Measurements from ENCODE around the gene SLC25A20. TPM values are rescaled to one million over a fixed set of nuclear protein-coding genes. Genes with fewer than 3 reads are reported as not detected.

The SLC25A20 gene
- total and polyA plus RNA-seq, 11 donors, result 44.6 to 176 (median 65.7) TPM

GRCh38 chr3:48847504-48848423, 50.9 kb downstream of the SLC25A20 start, which contains the start of gene PRKAR2A:
TSS of gene PRKAR2A (minus strand) at chr3:48847874. CDS start at chr3:48847596, 278 bp downstream.
- H3K27ac ChIP-seq, result peak within 1 kb of the TSS; percentile 91 to 99 (median 95)
- peaks cover 0 to 2% (median 0%) of the 10 kb centered on the region in 9 donors for H3K36me3 ChIP-seq
- WGBS, 4 donors, result 1 to 4% (median 2%) methylated on average over 18 to 81 of the region's 81 CpGs
- H3K9me3 ChIP-seq, result no peaks in the 10 kb centered on the region
- no peak for TF ChIP-seq CTCF (IDR thresholded peaks at IDR 0.05)
- TF ChIP-seq POLR2A (IDR thresholded peaks at IDR 0.05), result peak; percentile 20 to 90
- intact Hi-C loops (cut with DNase I), result loop anchor here in 3 of 10 donors (2.0 to 5.0 kb wide), 5 partner anchors 49 to 160 kb away; partner anchors contain the start of genes ARIH2 (in 1 of the 3), NCKIPSD (in 1 of the 3) and SLC25A20 (in 1 of the 3)
- DNase-seq (peak; percentile 90 to 95 (median 93)), ATAC-seq (peak; percentile 88 to 97 (median 96))
- peaks cover 10 to 30% (median 20%) of the 10 kb centered on the region in 12 donors for H3K4me1 ChIP-seq
- H3K27me3 ChIP-seq, result no peaks in the 10 kb centered on the region
- peak within 1 kb of the TSS; percentile 65 to 94 (median 84) for H3K4me3 ChIP-seq

GRCh38 chr3:48847053-48847503, 51.6 kb downstream of the SLC25A20 start:
- Histone ChIP-seq H3K36me3 (no peaks in the 10 kb centered on the region), H3K4me1 (peaks cover 10 to 30% (median 20%) of the 10 kb centered on the region in 12 donors), H3K27me3 (no peaks in the 10 kb centered on the region), H3K9me3 (no peaks in the 10 kb centered on the region), H3K4me3 (peak overlapping the region; percentile 65 to 94 (median 84)), H3K27ac (peak overlapping the region; percentile 91 to 99 (median 95))
- WGBS, 4 donors, result 0 to 1% (median 1%) methylated on average over 6 to 42 of the region's 42 CpGs
- ATAC-seq (peak; percentile 60 to 82 (median 77)), DNase-seq (peak; percentile 79 to 91 (median 88))
- no peak for TF ChIP-seq POLR2A (IDR thresholded peaks at IDR 0.05)
- no peak for TF ChIP-seq CTCF (IDR thresholded peaks at IDR 0.05)
- intact Hi-C loops (cut with DNase I), result loop anchor here in 2 of 10 donors (5.0 kb wide), 4 partner anchors 50 to 160 kb away; partner anchors contain the start of genes ARIH2 (in 1 of the 2), NCKIPSD (in 1 of the 2) and SLC25A20 (in 1 of the 2)

- no peak for ATAC-seq
- no peak overlapping the region for H3K27ac ChIP-seq
Measured at GRCh38 chr3:48845170-48845569, 53.5 kb downstream of the SLC25A20 start.

More at GRCh38 chr3:48845170-48845569, 53.5 kb downstream of the SLC25A20 start:
- Histone ChIP-seq H3K36me3 (no peaks in the 10 kb centered on the region), H3K9me3 (no peaks in the 10 kb centered on the region), H3K27me3 (no peaks in the 10 kb centered on the region), H3K4me1 (peaks cover 10 to 30% (median 20%) of the 10 kb centered on the region in 12 donors), H3K4me3 (peak overlapping the region in 8 of 12 donors; percentile 10 to 94 (median 84))
- intact Hi-C loops (cut with DNase I), result loop anchor here in 2 of 10 donors (5.0 kb wide), 4 partner anchors 52 to 158 kb away; partner anchors contain the start of genes ARIH2 (in 1 of the 2), NCKIPSD (in 1 of the 2) and SLC25A20 (in 1 of the 2)
- 20 to 33% (median 28%) methylated on average over 2 of the region's 2 CpGs for WGBS, 4 donors
- no peak for TF ChIP-seq CTCF (IDR thresholded peaks at IDR 0.05)
- TF ChIP-seq POLR2A (IDR thresholded peaks at IDR 0.05), result no peak
- DNase-seq, result no peak

All from heart left ventricle (tissue), 16 donors.